Liver (tissue), 9 donors: Measurements from ENCODE around the gene NGF. TPM values are rescaled to one million over a fixed set of nuclear protein-coding genes. Genes with fewer than 3 reads are reported as not detected.

Experiments used
- DNase-seq: peaks from one replicate; pipeline ENCODE4 v3.0.0-alpha.2; 2017; ENCODE audit warnings: low spot score
- H3K27ac ChIP-seq, 2 donors: one replicate each; pipeline ENCODE4 v1.7.0; 2013; ENCODE audit warnings: inconsistent platforms in 2 of 2, low read length in 2 of 2, control low read depth in 1 of 2, low read depth in 1 of 2, mild to moderate bottlenecking in 1 of 2
- H3K27me3 ChIP-seq, 4 donors: one replicate each; pipeline versions ENCODE4 v1.6.1 to v1.7.0; 2013; ENCODE audit warnings: low read length in 3 of 4, inconsistent platforms in 1 of 4, mild to moderate bottlenecking in 1 of 4, moderate library complexity in 1 of 4; ENCODE audit not compliant: control insufficient read depth in 4 of 4, insufficient read depth in 4 of 4
- H3K36me3 ChIP-seq, 4 donors: one replicate each; pipeline versions ENCODE4 v1.6.1 to v1.7.0; 2013; ENCODE audit warnings: low read length in 3 of 4, mild to moderate bottlenecking in 3 of 4, low read depth in 1 of 4, moderate library complexity in 1 of 4; ENCODE audit not compliant: control insufficient read depth in 4 of 4, insufficient read depth in 3 of 4
- H3K4me1 ChIP-seq, 4 donors: one replicate each; pipeline versions ENCODE4 v1.6.1 to v1.7.0; 2013; ENCODE audit warnings: low read length in 3 of 4, mild to moderate bottlenecking in 3 of 4, moderate library complexity in 1 of 4; ENCODE audit not compliant: control insufficient read depth in 4 of 4, insufficient read depth in 4 of 4
- H3K4me3 ChIP-seq, 3 donors: one replicate each; pipeline versions ENCODE4 v1.6.1 to v1.7.0; 2013; ENCODE audit warnings: low read length in 3 of 3, control low read depth in 1 of 3, low read depth in 1 of 3, mild to moderate bottlenecking in 1 of 3
- H3K9ac ChIP-seq, 2 donors: one replicate each; pipeline ENCODE4 v1.7.0; 2013; ENCODE audit warnings: low read length in 2 of 2, mild to moderate bottlenecking in 2 of 2, moderate library complexity in 2 of 2, control low read depth in 1 of 2, low read depth in 1 of 2
- H3K9me3 ChIP-seq, 4 donors: one replicate each; pipeline versions ENCODE4 v1.6.1 to v1.7.0; 2013; ENCODE audit warnings: low read length in 3 of 4; ENCODE audit not compliant: control insufficient read depth in 4 of 4
- FOXA1 ChIP-seq: IDR thresholded peaks from 2 replicates; pipeline ENCODE4 v1.6.1; 2016; ENCODE audit warnings: antibody characterized with exemption
- GABPA ChIP-seq, 2 donors: IDR thresholded peaks in 1 of 2; conservative IDR thresholded peaks in 1 of 2; 2 replicates each; pipeline ENCODE4 v1.6.1; 2016; ENCODE audit warnings: antibody characterized with exemption in 2 of 2, mild to moderate bottlenecking in 1 of 2, moderate library complexity in 1 of 2
- NR2F2 ChIP-seq: IDR thresholded peaks from 2 replicates; pipeline ENCODE4 v1.6.1; 2016; ENCODE audit warnings: antibody characterized with exemption
- RXRA ChIP-seq, 2 donors: IDR thresholded peaks; 2 replicates each; pipeline ENCODE4 v1.6.1; 2017 to 2018; ENCODE audit warnings: antibody characterized with exemption in 2 of 2, mild to moderate bottlenecking in 1 of 2
- SP1 ChIP-seq: IDR thresholded peaks from 2 replicates; pipeline ENCODE4 v1.6.1; 2018; ENCODE audit warnings: antibody characterized with exemption, mild to moderate bottlenecking
- TAF1 ChIP-seq: conservative IDR thresholded peaks from 2 replicates; pipeline ENCODE4 v1.6.1; 2016; ENCODE audit warnings: antibody characterized with exemption, mild to moderate bottlenecking
- YY1 ChIP-seq: IDR thresholded peaks from 2 replicates; pipeline ENCODE4 v1.6.1; 2016; ENCODE audit warnings: antibody characterized with exemption, mild to moderate bottlenecking
- ZBTB33 ChIP-seq: IDR thresholded peaks from 2 replicates; pipeline ENCODE4 v1.6.1; 2016; ENCODE audit warnings: antibody characterized with exemption
- WGBS: extraction: QIAGEN DNeasy Blood & Tissue Kit; methylation state at CpG from one replicate; pipeline ENCODE4 v1.1.7; 2013; 5-methylcytosine and 5-hydroxymethylcytosine counted together
- polyA plus RNA-seq, 2 donors: library from polyadenylated mRNA; stranded (reverse) in 1 of 2; unstranded in 1 of 2; fragments of 200-250 nt in 1 of 2; fragments of >200 nt in 1 of 2; fragmentation: Nextera tagmentation in 1 of 2; extraction: Ambion mirVana in 1 of 2; gene quantifications; one replicate each; pipeline versions ENCODE4 v1.2.1 to v1.2.3, GENCODE V29; 2013 to 2015
- total RNA-seq, 2 donors: library from RNA; depleted of rRNA; stranded (reverse); fragments of >200 nt; gene quantifications; one replicate each; pipeline ENCODE4 v1.2.3, GENCODE V29; 2014
- TF ChIP-seq, protein P1 (sequence below): IDR thresholded peaks from 2 replicates; pipeline ENCODE4 v1.6.1; 2016; ENCODE audit warnings: antibody characterized with exemption
- TF ChIP-seq, protein P2 (sequence below): IDR thresholded peaks from 2 replicates; pipeline ENCODE4 v1.6.1; 2016; ENCODE audit warnings: antibody characterized with exemption
- donor health status: healthy.
- donor health status: healthy.
- donor health status: healthy.
- donor health status: healthy.
- donor health status: healthy.

Gene NGF
- total and polyA plus RNA-seq, 4 donors: 0.79 to 2.1 (median 1.2) TPM

- H3K27me3 ChIP-seq: peaks cover 0 to 22% (median 8%) of the 10 kb centered on the region in 4 donors
- H3K4me3 ChIP-seq: no peak overlapping the region
- 65% methylated on average over 7 of the region's 7 CpGs for WGBS
- H3K36me3 ChIP-seq: no peaks in the 10 kb centered on the region
- DNase-seq: no peak
- peak overlapping the region; percentile 2 to 38 for H3K27ac ChIP-seq
- no peaks in the 10 kb centered on the region for H3K9me3 ChIP-seq
- H3K4me1 ChIP-seq: peaks cover 0 to 5% (median 0%) of the 10 kb centered on the region in 4 donors
- no peak overlapping the region for H3K9ac ChIP-seq
- TF ChIP-seq RXRA (IDR thresholded peaks at IDR 0.05): no peak
Measured at GRCh38 chr1:115332813-115333608, 5.0 kb downstream of the NGF start.

DNA sequence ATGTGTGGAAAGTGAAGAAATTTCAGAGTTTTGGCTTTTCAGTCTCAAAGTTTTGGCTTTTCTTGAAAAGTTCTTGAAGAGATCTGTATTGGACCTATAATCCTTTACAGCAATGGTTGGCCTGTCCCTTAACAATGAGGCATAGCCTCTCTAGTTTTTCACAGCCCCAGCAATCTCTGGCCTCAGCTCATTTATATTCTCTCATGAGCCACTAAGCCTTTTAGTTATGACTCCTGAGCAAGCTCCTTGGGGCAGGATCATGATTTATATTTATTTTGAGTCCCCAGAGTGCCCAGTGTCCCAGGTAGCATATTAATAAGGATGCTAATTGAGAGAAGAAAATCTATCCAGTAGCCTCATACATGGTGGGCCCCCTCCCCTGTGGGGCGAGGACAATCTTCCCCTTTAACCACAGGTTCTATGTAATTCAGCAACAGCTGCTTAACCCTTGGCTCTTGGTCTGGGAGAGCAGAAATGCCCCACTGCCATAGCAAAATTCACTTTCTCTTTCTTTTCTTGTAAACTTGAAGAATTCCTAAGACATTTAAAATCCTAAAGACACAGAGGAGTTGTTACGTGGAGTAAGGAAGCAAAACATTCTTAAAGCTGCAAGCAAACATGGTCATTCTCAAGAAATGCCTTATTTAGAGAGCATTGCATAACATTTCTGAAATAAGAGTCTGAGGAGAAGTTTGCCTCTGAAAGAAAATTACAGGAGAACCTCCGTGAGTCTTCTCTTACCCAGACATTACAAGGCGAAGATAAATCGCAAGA, 6.3 kb downstream of the NGF start:
- H3K36me3 ChIP-seq: no peaks in the 10 kb centered on the region
- TF ChIP-seq, protein P1, sequence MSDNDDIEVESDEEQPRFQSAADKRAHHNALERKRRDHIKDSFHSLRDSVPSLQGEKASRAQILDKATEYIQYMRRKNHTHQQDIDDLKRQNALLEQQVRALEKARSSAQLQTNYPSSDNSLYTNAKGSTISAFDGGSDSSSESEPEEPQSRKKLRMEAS: no peak
- TF ChIP-seq, protein P2, sequence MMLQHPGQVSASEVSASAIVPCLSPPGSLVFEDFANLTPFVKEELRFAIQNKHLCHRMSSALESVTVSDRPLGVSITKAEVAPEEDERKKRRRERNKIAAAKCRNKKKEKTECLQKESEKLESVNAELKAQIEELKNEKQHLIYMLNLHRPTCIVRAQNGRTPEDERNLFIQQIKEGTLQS: no peak
- TF ChIP-seq GABPA (IDR thresholded peaks at IDR 0.05 in 1 of 2, conservative IDR thresholded peaks at IDR 0.05 in 1 of 2) (no peak), FOXA1 (no peak)
- H3K4me3 ChIP-seq: no peak overlapping the region
- no peaks in the 10 kb centered on the region for H3K4me1 ChIP-seq
- no peak overlapping the region for H3K9ac ChIP-seq
- H3K9me3 ChIP-seq: no peaks in the 10 kb centered on the region
- peaks cover 0 to 23% (median 6%) of the 10 kb centered on the region in 4 donors for H3K27me3 ChIP-seq
- no peak for DNase-seq
- 75% methylated on average over 5 of the region's 5 CpGs for WGBS
- peak overlapping the region; percentile 36 to 51 for H3K27ac ChIP-seq

- DNase-seq: no peak
- Histone ChIP-seq H3K4me3 (no peak overlapping the region), H3K27me3 (peaks cover 0 to 24% (median 1%) of the 10 kb centered on the region in 4 donors), H3K9me3 (no peaks in the 10 kb centered on the region), H3K27ac (peak overlapping the region in 1 of 2 donors; percentile 51), H3K9ac (no peak overlapping the region), H3K36me3 (no peaks in the 10 kb centered on the region), H3K4me1 (no peaks in the 10 kb centered on the region)
- TF ChIP-seq ZBTB33 (no peak), YY1 (no peak), TAF1 (no peak), FOXA1 (no peak), SP1 (no peak), RXRA (IDR thresholded peaks at IDR 0.05) (peak in 1 of 2 donors; percentile 7), NR2F2 (no peak)
- TF ChIP-seq, protein P1: no peak
- 82% methylated on average over 7 of the region's 7 CpGs for WGBS
Measured at GRCh38 chr1:115330480-115331013, 7.5 kb downstream of the NGF start.
